Hippocampal formation (tissue), 2 donors: ENCODE results near the gene RAB31.

Source experiments
- DNase-seq, 2 donors: peaks; one replicate each; lab custom pipeline; 2025; lab: John Stamatoyannopoulos, UW

The RAB31 gene

GRCh38 chr18:9691235-9691634 is 16.9 kb upstream of the RAB31 start:
- no peak for DNase-seq

DNA sequence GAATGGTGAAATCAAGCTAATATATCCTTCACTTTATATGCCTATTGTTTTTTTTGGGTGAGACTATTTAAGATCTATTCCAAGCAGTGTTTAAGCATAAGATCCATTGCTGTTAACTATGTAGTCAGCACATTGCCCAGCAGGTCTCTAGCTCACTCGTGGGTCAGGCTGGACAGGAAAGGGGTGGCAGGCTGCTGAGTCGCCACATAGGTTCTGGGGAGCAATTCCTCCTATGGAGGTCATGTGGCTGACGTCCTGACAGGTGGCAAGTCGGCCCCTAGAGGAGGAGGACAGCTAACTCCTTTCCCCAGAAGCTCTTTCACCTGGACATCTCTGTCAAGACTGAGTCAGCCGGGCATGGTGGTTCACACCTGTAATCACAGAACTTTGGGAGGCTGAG is 13.9 kb upstream of the RAB31 start:
- DNase-seq, result no peak

DNA sequence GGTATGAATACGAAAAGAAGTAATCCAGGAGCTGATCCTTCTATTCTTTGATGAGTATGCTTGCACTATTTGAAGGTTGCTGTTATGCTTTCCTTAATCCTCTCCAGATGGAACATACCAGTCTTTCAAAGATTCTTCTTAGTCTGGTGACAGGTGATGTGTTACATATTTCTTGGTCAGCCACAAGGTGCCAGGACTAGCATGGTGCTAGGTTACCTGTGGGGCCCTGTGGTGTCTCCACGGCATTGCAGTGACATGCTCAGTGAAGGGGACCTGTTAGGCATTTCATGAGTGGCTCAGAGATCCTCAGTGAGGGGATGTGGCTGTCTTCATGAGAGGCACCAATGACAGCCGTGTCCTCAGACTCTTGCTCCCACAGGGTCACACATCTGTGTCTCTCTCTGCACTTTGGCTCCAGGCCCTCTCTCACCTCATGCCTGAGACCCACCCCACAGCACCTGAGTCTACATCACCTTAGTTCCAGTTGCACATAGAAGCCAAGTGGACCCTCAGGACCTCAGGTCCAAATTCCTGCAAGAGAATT is 13.1 kb upstream of the RAB31 start:
- no peak for DNase-seq

DNA sequence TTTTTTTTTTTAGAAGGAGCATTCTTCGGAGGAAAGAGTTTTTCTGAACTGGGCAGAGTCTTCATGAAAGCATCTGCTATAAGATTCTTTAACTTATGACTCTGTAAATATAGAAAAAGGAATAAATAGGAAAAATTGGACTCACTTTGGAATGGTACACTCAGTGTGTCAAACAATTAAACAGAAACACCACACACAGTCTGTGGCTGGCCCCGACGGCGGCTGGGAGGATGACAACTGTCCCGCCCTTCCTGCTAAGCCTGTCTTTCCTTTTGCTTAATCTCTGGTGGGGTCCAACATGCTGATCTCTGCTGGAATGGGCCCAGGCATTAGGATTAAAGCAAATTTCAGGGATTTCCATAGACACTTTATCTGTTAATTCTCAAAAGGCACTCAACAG is 12.5 kb upstream of the RAB31 start:
- DNase-seq, result no peak

DNA sequence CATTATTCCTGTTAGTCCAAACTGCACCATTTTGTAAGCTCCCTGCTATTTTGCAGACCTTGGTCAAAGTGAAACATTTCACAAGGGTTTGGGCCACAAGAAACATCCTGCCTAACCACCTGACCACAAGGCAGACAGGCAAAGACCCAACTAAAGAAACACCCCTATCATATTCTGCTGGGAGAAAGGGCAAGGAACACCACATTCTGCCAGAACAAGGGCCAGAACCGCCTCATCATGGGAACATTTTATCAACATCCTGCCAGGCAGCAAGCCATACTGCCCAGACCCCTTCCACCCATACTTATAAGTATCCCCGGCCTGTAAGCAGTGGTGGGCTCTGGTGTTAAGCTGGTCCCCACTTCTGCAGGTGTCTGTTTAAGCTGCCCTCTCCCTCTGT is 12.0 kb upstream of the RAB31 start:
- DNase-seq, result no peak

GRCh38 chr18:9696701-9697100 is 11.4 kb upstream of the RAB31 start:
- no peak for DNase-seq

- DNase-seq, result no peak
Observed at GRCh38 chr18:9697121-9697520, 11.0 kb upstream of the RAB31 start.

DNA sequence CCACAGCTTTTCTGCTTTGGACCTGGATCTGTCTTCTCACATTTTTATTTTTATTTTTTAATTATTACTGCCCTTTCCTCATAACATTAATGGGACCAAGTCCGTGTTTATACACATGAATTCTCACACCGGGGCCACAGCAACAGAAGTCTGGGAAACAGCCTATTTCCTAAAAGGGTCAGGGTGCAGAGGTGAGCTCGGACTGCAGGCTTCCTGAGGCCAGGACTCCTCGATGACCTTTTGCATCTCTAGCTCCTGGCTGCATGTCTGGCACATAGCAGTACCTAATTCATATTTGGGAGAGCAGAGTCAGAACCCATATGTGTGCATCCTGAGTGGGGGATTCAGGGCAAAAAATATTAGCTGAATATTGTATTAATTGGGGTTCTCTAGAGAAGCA is 9.6 kb upstream of the RAB31 start:
- no peak for DNase-seq

GRCh38 chr18:9700261-9700796 is 7.8 kb upstream of the RAB31 start:
- DNase-seq, result no peak

- no peak for DNase-seq
Observed at GRCh38 chr18:9701609-9702349, 6.3 kb upstream of the RAB31 start.

GRCh38 chr18:9704233-9705118 is 3.6 kb upstream of the RAB31 start:
- DNase-seq, result no peak

- DNase-seq, result no peak
Observed at GRCh38 chr18:9705183-9705829, 2.8 kb upstream of the RAB31 start.

DNA sequence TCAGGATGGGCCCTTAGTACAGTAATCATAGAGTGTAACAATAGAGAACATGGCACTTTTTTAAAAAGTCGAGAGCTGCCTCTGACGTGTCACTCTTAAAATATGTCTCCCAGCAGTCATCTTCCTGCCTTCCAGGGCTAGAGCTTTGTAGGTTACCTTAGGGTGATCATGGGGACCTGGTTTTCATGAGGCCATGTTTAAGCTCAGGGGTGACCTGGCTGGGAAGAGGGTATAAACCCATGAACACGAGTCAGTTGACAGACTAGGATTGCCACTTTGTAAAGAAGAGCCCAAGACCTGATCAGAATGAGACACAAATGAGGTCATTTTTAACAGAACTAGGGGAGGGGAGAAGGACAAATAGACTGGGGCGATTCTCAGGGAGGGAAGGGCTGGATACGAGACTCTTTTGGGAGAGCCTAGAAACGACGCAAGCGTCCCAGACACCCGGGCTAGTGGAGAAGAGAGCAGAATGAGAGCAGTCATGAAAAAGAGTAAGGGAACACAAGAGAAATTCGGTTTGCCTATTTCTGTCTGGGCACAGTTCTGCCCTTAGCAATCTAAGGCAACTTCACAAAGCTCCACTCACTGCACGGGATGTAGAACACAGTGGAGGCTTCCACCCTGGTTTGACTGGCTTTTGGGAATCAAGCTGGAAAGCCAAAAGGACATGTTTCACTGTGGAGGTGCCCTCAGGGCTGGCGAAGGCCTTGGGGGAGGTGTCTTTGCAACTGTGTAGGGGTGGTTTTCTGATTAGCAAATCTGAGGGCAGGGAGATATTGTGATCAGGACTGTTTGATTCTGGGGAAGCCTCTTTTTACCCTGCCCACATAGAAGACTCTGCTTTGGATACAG is 1.8 kb upstream of the RAB31 start:
- no peak for DNase-seq

- DNase-seq, result no peak
Observed at GRCh38 chr18:9707381-9708056, 582 bp upstream of the RAB31 start.

DNA sequence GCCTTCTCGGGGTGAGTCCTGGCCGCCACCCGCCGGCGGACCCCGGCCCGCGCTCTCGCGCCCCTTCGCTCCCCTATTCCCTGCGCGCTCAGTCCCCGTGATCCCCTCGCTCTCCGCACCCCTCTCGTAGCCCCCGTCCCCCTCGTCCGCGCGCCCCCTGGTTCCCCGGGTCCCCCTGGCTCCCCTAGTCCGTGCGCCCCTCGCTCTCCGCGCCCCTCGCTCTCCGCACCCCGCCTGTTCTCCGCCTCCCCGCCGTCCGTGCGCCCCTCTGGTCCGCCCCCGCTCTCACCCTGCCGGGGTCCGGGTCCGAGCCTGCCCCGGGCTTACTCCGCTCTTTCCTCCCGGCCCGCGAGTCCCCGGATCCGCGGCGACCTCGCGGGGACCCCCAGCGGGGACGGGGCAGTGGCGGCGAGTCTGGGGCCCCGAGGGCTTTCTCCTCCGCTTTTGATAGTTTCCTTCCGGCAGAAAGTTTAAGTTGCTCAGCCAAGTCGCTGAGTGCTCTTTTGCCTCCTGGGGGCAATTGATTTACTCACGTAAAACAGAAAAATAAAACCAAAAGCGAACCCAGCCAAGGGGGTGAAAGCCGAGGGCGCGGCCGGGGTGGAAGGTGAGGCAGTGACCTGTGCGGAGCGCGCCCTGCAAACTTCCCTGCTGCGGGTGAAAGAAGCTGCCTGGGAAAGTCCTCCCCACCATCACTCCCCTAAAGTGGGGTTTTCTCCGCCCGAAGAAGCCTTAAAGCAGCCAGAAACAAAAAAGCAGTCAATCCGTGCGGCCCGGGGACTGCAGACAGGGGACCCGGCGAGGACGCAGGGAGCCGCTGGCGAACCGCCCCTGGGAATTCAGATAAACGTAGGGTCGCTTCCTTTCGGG is 568 bp downstream of the RAB31 start:
- no peak for DNase-seq

DNA sequence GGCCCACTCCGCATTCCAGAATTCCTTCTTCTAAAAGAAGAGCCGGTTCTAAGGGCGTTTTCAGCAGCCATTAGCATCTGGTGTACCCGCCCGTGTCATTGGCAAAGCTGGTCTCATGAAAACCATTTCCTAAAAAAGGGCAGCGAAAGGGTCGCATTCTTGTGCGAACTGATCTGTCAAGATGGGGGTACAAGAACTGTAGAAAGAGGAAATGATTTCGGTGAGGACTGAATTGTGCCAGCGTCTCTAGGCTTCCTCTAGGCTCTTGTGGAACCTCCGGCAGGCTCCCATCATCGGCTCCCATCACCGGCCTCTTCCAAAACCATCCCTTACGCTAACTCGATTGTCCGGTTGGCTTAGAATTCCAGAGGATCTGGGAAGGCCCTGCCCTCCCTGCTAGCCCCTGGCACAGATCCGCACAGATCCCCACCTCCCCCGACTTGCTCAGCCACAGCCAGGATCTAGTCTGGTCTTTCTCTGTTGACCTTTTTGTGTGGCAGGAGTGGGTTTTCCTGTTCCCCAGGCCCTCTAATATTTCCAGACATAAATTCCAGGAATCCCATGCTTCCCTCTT is 1.3 kb downstream of the RAB31 start:
- DNase-seq, result no peak

GRCh38 chr18:9710037-9710436 is 1.9 kb downstream of the RAB31 start:
- no peak for DNase-seq

GRCh38 chr18:9711361-9712129 is 3.4 kb downstream of the RAB31 start:
- no peak for DNase-seq
